H9 (cell line): ENCODE measurements around the gene SLX1A. TPM values are rescaled to one million over a fixed set of nuclear protein-coding genes. Genes with fewer than 3 reads are reported as not detected.

Experiments
- DNase-seq: peaks from one replicate; pipeline ENCODE4 v3.0.0-alpha.2; 2017
- H2AFZ ChIP-seq: one replicate; pipeline ENCODE4 v1.6.1; 2013; ENCODE audit warnings: mild to moderate bottlenecking, low read length, control low read depth, moderate library complexity
- H2AK5ac ChIP-seq: 2 replicates; pipeline ENCODE4 v1.6.1; 2013; ENCODE audit warnings: low read length, control low read depth, mixed read lengths; ENCODE audit not compliant: insufficient read length
- H2BK120ac ChIP-seq: one replicate; pipeline ENCODE4 v1.6.1; 2013; ENCODE audit warnings: low read depth, mild to moderate bottlenecking, low read length, control low read depth, inconsistent platforms; ENCODE audit not compliant: poor library complexity, severe bottlenecking
- H2BK12ac ChIP-seq: 2 replicates; pipeline ENCODE4 v1.6.1; 2013; ENCODE audit warnings: low read length, control low read depth, mixed read lengths, low read depth; ENCODE audit not compliant: insufficient read length
- H2BK15ac ChIP-seq: 2 replicates; pipeline ENCODE4 v1.6.1; 2013; ENCODE audit warnings: low read depth, low read length, control low read depth
- H2BK20ac ChIP-seq: one replicate; pipeline ENCODE4 v1.6.1; 2013; ENCODE audit warnings: low read depth, mild to moderate bottlenecking, low read length, control low read depth, inconsistent platforms; ENCODE audit not compliant: poor library complexity, severe bottlenecking
- H2BK5ac ChIP-seq: 2 replicates; pipeline ENCODE4 v1.6.1; 2013; ENCODE audit warnings: low read length, control low read depth, mixed read lengths; ENCODE audit not compliant: insufficient read length
- H3K14ac ChIP-seq: 2 replicates; pipeline ENCODE4 v1.6.1; 2013; ENCODE audit warnings: low read length, control low read depth; ENCODE audit not compliant: insufficient read depth
- H3K18ac ChIP-seq: 2 replicates; pipeline ENCODE4 v1.6.1; 2013; ENCODE audit warnings: low read depth, mild to moderate bottlenecking, mixed read lengths, low read length, control low read depth; ENCODE audit not compliant: insufficient read length
- H3K23ac ChIP-seq: 2 replicates; pipeline ENCODE4 v1.6.1; 2013; ENCODE audit warnings: low read length, control low read depth, mixed read lengths, low read depth; ENCODE audit not compliant: insufficient read length
- H3K23me2 ChIP-seq: 2 replicates; pipeline ENCODE4 v1.6.1; 2013; ENCODE audit warnings: low read depth, mild to moderate bottlenecking, mixed read lengths, low read length, control low read depth; ENCODE audit not compliant: insufficient read length, poor library complexity, severe bottlenecking
- H3K27ac ChIP-seq: 2 replicates; pipeline ENCODE4 v1.5.1; 2013; ENCODE audit warnings: low read length, control low read depth, mixed read lengths, low read depth; ENCODE audit not compliant: insufficient read length
- H3K27me3 ChIP-seq: 2 replicates; pipeline ENCODE4 v1.6.1; 2013; ENCODE audit warnings: low read length, control low read depth, inconsistent platforms; ENCODE audit not compliant: insufficient read depth
- H3K4ac ChIP-seq: 2 replicates; pipeline ENCODE4 v1.6.1; 2013; ENCODE audit warnings: low read depth, mild to moderate bottlenecking, control low read depth, inconsistent platforms, low read length, moderate library complexity
- H3K4me1 ChIP-seq: 2 replicates; pipeline ENCODE4 v1.6.1; 2013; ENCODE audit warnings: low read length, control low read depth, inconsistent platforms; ENCODE audit not compliant: insufficient read depth
- H3K4me2 ChIP-seq: 2 replicates; pipeline ENCODE4 v1.6.1; 2013; ENCODE audit warnings: low read length, control low read depth, mixed read lengths; ENCODE audit not compliant: insufficient read length, insufficient read depth
- H3K56ac ChIP-seq: 2 replicates; pipeline ENCODE4 v1.6.1; 2013; ENCODE audit warnings: low read depth, mild to moderate bottlenecking, mixed read lengths, low read length, control low read depth; ENCODE audit not compliant: insufficient read length
- H3K79me1 ChIP-seq: 2 replicates; pipeline ENCODE4 v1.6.1; 2013; ENCODE audit warnings: low read depth, mild to moderate bottlenecking, moderate library complexity, low read length, control low read depth, inconsistent platforms; ENCODE audit not compliant: insufficient read depth, poor library complexity, severe bottlenecking
- H3K79me2 ChIP-seq: 2 replicates; pipeline ENCODE4 v1.6.1; 2013; ENCODE audit warnings: low read length, control low read depth, inconsistent platforms; ENCODE audit not compliant: insufficient read depth
- H3K9ac ChIP-seq: 2 replicates; pipeline ENCODE4 v1.6.1; 2013; ENCODE audit warnings: low read length, control low read depth, mixed read lengths; ENCODE audit not compliant: insufficient read length; ENCODE audit errors: extremely low read depth
- H3K9me3 ChIP-seq: one replicate; pipeline ENCODE4 v1.6.1; 2013; ENCODE audit warnings: low read depth, low read length, inconsistent platforms; ENCODE audit not compliant: control insufficient read depth
- H3T11ph ChIP-seq: one replicate; pipeline ENCODE4 v1.6.1; 2013; ENCODE audit warnings: mild to moderate bottlenecking, low read length, control low read depth, inconsistent platforms
- H4K20me1 ChIP-seq: one replicate; pipeline ENCODE4 v1.6.1; 2013; ENCODE audit not compliant: control insufficient read depth, insufficient read length, insufficient read depth
- H4K5ac ChIP-seq: 2 replicates; pipeline ENCODE4 v1.6.1; 2013; ENCODE audit warnings: low read depth, mild to moderate bottlenecking, mixed read lengths, low read length, control low read depth; ENCODE audit not compliant: insufficient read length
- H4K8ac ChIP-seq: replicated peaks from 2 replicates; pipeline ENCODE4 v1.6.1; 2013; ENCODE audit warnings: low read length, control low read depth, mixed read lengths, low read depth; ENCODE audit not compliant: insufficient read length
- H4K91ac ChIP-seq: 2 replicates; pipeline ENCODE4 v1.6.1; 2013; ENCODE audit warnings: low read depth, mild to moderate bottlenecking, moderate library complexity, mixed read lengths, low read length, control low read depth; ENCODE audit not compliant: insufficient read length
- H3K27ac Mint-ChIP-seq, 3 experiments: 2 replicates in 2 of 3; 3 replicates in 1 of 3; pipeline ENCODE4 v1.8.0; 2020 to 2021; ENCODE audit warnings: mixed read lengths in 3 of 3, mild to moderate bottlenecking in 1 of 3, moderate library complexity in 1 of 3
- H3K27me3 Mint-ChIP-seq: 2 replicates; pipeline ENCODE4 v1.8.0; 2021; ENCODE audit warnings: low read depth, mild to moderate bottlenecking, moderate library complexity, mixed read lengths
- H3K36me3 Mint-ChIP-seq, 3 experiments: 2 replicates in 2 of 3; 3 replicates in 1 of 3; pipeline ENCODE4 v1.8.0; 2020 to 2021; ENCODE audit warnings: low read depth in 3 of 3, mixed read lengths in 3 of 3; ENCODE audit not compliant: insufficient read depth in 1 of 3
- H3K4me1 Mint-ChIP-seq, 2 experiments: 2 replicates each; pipeline ENCODE4 v1.8.0; 2020; ENCODE audit warnings: mixed read lengths in 2 of 2
- H3K4me3 Mint-ChIP-seq, 2 experiments: 2 replicates in 1 of 2; 3 replicates in 1 of 2; pipeline ENCODE4 v1.8.0; 2020 to 2021; ENCODE audit warnings: mild to moderate bottlenecking in 2 of 2, mixed read lengths in 2 of 2, moderate library complexity in 1 of 2
- H3K9me3 Mint-ChIP-seq, 2 experiments: 2 replicates in 1 of 2; 3 replicates in 1 of 2; pipeline ENCODE4 v1.8.0; 2020; ENCODE audit warnings: mild to moderate bottlenecking in 2 of 2, mixed read lengths in 2 of 2, moderate library complexity in 1 of 2
- WGBS: extraction: QIAGEN DNeasy Blood & Tissue Kit; methylation state at CpG from one replicate; pipeline ENCODE4 v1.1.7; 2013; ENCODE audit warnings: missing lambda C conversion rate, low lambda C conversion rate, mixed read lengths; ENCODE audit not compliant: insufficient read length; ENCODE audit errors: extremely low coverage; 5-methylcytosine and 5-hydroxymethylcytosine counted together
- total RNA-seq: library from RNA; stranded (reverse); gene quantifications from 2 replicates; pipeline ENCODE4 v1.2.1, GENCODE V29; 2021
- TF ChIP-seq, protein P1 (sequence below): fragments of 200-600 bp; sonication (generic); conservative IDR thresholded peaks from 3 replicates; pipeline ENCODE4 v1.8.0; 2021; ENCODE audit warnings: antibody characterized with exemption, mild to moderate bottlenecking

Gene SLX1A
- total RNA-seq, 1 experiment from 2014 or later, result 30.3 TPM

DNA sequence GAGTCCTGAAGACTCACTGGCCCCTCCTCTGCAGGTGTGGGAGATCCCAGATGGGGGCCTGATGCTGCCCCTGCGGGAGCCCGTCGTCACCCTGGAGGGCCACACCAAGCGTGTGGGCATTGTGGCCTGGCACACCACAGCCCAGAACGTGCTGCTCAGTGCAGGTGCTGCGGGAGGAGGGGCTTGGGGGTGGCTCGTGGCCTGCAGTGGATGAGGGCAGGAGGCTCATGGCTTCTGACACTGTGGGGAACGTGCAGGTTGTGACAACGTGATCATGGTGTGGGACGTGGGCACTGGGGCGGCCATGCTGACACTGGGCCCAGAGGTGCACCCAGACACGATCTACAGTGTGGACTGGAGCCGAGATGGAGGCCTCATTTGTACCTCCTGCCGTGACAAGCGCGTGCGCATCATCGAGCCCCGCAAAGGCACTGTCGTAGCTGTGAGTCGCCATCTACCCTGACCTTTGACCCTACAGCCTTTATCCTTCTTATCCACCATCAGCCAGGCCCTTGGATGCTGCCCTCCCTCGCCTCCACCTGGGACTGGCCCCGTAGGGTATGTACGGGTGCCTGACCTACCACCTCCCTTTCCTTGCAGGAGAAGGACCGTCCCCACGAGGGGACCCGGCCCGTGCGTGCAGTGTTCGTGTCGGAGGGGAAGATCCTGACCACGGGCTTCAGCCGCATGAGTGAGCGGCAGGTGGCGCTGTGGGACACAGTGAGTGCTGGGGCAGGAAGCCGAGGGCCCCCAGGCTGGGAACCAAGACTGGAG lies 6.7 kb upstream of the SLX1A start:
- Histone ChIP-seq H3K56ac (no peak overlapping the region), H4K8ac (no peak overlapping the region), H3K79me2 (no peaks in the 10 kb centered on the region), H2BK5ac (no peak overlapping the region), H2AFZ (no peak overlapping the region), H3K4ac (no peak overlapping the region), H3K4me2 (no peak overlapping the region), H2BK12ac (no peak overlapping the region), H2BK20ac (no peak overlapping the region), H3K18ac (no peak overlapping the region), H4K5ac (no peak overlapping the region), H3K27me3 (peaks cover 2% of the 10 kb centered on the region; the same call in 1 of the 2 replicates), H3K9ac (no peak overlapping the region), H2BK15ac (no peak overlapping the region), H3K23ac (no peak overlapping the region), H3K14ac (no peak overlapping the region), H4K91ac (no peak overlapping the region), H4K20me1 (peaks cover 4% of the 10 kb centered on the region), H2AK5ac (no peak overlapping the region), H3K23me2 (peaks cover 4% of the 10 kb centered on the region), H3K79me1 (no peaks in the 10 kb centered on the region), H3K4me1 (no peaks in the 10 kb centered on the region), H3K9me3 (no peaks in the 10 kb centered on the region), H3T11ph (no peak overlapping the region), H2BK120ac (no peak overlapping the region), H3K27ac (no peak overlapping the region)
- Mint-ChIP-seq H3K27me3 (peaks cover 20% of the 10 kb centered on the region), H3K4me1 (peaks cover 4 to 17% of the 10 kb centered on the region in 2 experiments), H3K4me3 (peak overlapping the region in 1 of 2 experiments; percentile 64; a peak in 2 of 5 replicates), H3K36me3 (peaks cover 0 to 1% (median 0%) of the 10 kb centered on the region in 3 experiments; a peak in 2 of 7 replicates), H3K27ac (no peak overlapping the region; a peak in 1 of 7 replicates), H3K9me3 (no peaks in the 10 kb centered on the region)
- TF ChIP-seq, protein P1, sequence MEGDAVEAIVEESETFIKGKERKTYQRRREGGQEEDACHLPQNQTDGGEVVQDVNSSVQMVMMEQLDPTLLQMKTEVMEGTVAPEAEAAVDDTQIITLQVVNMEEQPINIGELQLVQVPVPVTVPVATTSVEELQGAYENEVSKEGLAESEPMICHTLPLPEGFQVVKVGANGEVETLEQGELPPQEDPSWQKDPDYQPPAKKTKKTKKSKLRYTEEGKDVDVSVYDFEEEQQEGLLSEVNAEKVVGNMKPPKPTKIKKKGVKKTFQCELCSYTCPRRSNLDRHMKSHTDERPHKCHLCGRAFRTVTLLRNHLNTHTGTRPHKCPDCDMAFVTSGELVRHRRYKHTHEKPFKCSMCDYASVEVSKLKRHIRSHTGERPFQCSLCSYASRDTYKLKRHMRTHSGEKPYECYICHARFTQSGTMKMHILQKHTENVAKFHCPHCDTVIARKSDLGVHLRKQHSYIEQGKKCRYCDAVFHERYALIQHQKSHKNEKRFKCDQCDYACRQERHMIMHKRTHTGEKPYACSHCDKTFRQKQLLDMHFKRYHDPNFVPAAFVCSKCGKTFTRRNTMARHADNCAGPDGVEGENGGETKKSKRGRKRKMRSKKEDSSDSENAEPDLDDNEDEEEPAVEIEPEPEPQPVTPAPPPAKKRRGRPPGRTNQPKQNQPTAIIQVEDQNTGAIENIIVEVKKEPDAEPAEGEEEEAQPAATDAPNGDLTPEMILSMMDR, result peak; percentile 91
- peak; percentile 78 for DNase-seq
- no CpG with 5 or more reads among the region's 36 CpGs for WGBS
